K562 (cell line): ENCODE measurements around the gene ZDHHC5. TPM values are rescaled to one million over a fixed set of nuclear protein-coding genes. Genes with fewer than 3 reads are reported as not detected.

ENCODE experiments used
- ATAC-seq: fragments of 200-7000 bp; cut with Tn5 transposase; 3 replicates; pipeline ENCODE4 v1.9.1; 2020; ENCODE audit warnings: moderate library complexity
- BruUV-seq: library from RNA; stranded (reverse); fragments of 400-500 nt; replicated peaks from 2 replicates; lab custom pipeline; 2021; lab: Mats Ljungman, UMichigan
- CTCF ChIA-PET: fragments of 300-600 bp; formaldehyde crosslinking; extraction: SDS; loops from one replicate; lab custom pipeline; 2021; ENCODE audit warnings: low intra/inter-chr PET ratio; lab: Yijun Ruan, JAX
- POLR2A ChIA-PET: fragments of 300-600, 350-650 bp; sonication (Branson Sonifier 250); formaldehyde crosslinking; extraction: SDS; loops from one replicate; lab custom pipeline; 2021; ENCODE audit warnings: antibody characterized with exemption, inconsistent platforms; lab: Yijun Ruan, JAX
- DNase-seq, 4 experiments: peaks; one replicate each; pipeline versions ENCODE4 v3.0.0 to v3.0.0-alpha.2; 2011 to 2018; ENCODE audit warnings: low spot score in 3 of 4, mixed read lengths in 3 of 4; ENCODE audit errors: extremely low read depth in 1 of 4
- FAIRE-seq: peaks from 2 replicates; lab custom pipeline; 2011; peaks lifted over from hg19 to GRCh38; lab: Jason Lieb, UNC
- H2AFZ ChIP-seq: 2 replicates; pipeline ENCODE4 v1.6.0; 2011; ENCODE audit warnings: low read depth, low read length, control low read depth, inconsistent platforms
- H3K27ac ChIP-seq: fragments of 200-600 bp; 3 replicates; pipeline ENCODE4 v1.8.0; 2011; ENCODE audit warnings: low read depth, mild to moderate bottlenecking, control low read depth, inconsistent platforms, low read length, moderate library complexity, mixed read lengths; ENCODE audit errors: extremely low read depth
- H3K27me3 ChIP-seq, 2 experiments: fragments of 300-600 bp in 1 of 2; 2 replicates in 1 of 2; 3 replicates in 1 of 2; pipeline versions ENCODE4 v1.6.0 to v1.8.0; 2011; ENCODE audit warnings: inconsistent platforms in 2 of 2, low read length in 2 of 2, mild to moderate bottlenecking in 1 of 2, mixed read lengths in 1 of 2, moderate library complexity in 1 of 2; ENCODE audit not compliant: control insufficient read depth in 2 of 2, insufficient read depth in 2 of 2
- H3K36me3 ChIP-seq: fragments of 300-600 bp; 3 replicates; pipeline ENCODE4 v1.8.0; 2011; ENCODE audit warnings: mild to moderate bottlenecking, low read length, inconsistent platforms; ENCODE audit not compliant: control insufficient read depth, insufficient read depth
- H3K4me1 ChIP-seq, 2 experiments: fragments of 200-600 bp in 1 of 2; replicated peaks in 1 of 2; 2 replicates in 1 of 2; 3 replicates in 1 of 2; pipeline versions ENCODE4 v1.5.1 to v1.8.0; 2011; ENCODE audit warnings: inconsistent platforms in 2 of 2, low read length in 2 of 2, mild to moderate bottlenecking in 1 of 2, mixed read lengths in 1 of 2, moderate library complexity in 1 of 2; ENCODE audit not compliant: control insufficient read depth in 2 of 2, insufficient read depth in 2 of 2
- H3K4me2 ChIP-seq: 2 replicates; pipeline ENCODE4 v1.6.1; 2011; ENCODE audit warnings: low read length, control low read depth, inconsistent platforms, mixed read lengths; ENCODE audit not compliant: insufficient read depth
- H3K4me3 ChIP-seq: fragments of 200-600 bp; sonication (generic), shearing (Covaris generic); 2 replicates; pipeline ENCODE4 v1.5.1; 2016; ENCODE audit warnings: control low read depth, inconsistent platforms
- H3K79me2 ChIP-seq: fragments of 200-600 bp; 3 replicates; pipeline ENCODE4 v1.8.0; 2011; ENCODE audit warnings: low read length, inconsistent platforms; ENCODE audit not compliant: control insufficient read depth, insufficient read depth
- H3K9ac ChIP-seq, 2 experiments: 2 replicates each; pipeline versions ENCODE4 v1.6.0 to v1.6.1; 2011; ENCODE audit warnings: low read depth in 2 of 2, low read length in 2 of 2, control low read depth in 1 of 2, inconsistent platforms in 1 of 2, mild to moderate bottlenecking in 1 of 2, mixed read lengths in 1 of 2; ENCODE audit not compliant: insufficient read depth in 1 of 2
- H3K9me1 ChIP-seq: one replicate; pipeline ENCODE4 v1.6.0; 2011; ENCODE audit warnings: inconsistent platforms, mild to moderate bottlenecking, low read length, moderate library complexity; ENCODE audit not compliant: control insufficient read depth, insufficient read depth
- H3K9me3 ChIP-seq: replicated peaks from 2 replicates; pipeline ENCODE4 v1.5.1; 2011; ENCODE audit warnings: low read depth, low read length, inconsistent platforms; ENCODE audit not compliant: control insufficient read depth, insufficient read depth
- H4K20me1 ChIP-seq: replicated peaks from 2 replicates; pipeline ENCODE4 v1.6.1; 2011; ENCODE audit warnings: low read length, inconsistent platforms, mixed read lengths; ENCODE audit not compliant: control insufficient read depth, insufficient read depth
- DNMT1 ChIP-seq: fragments of 450-650 bp; IDR thresholded peaks from 2 replicates; pipeline ENCODE4 v1.6.1; 2016; ENCODE audit warnings: antibody characterized with exemption, mild to moderate bottlenecking
- FOXJ2 ChIP-seq: fragments of 200-800 bp; sonication (Bioruptor generic); IDR thresholded peaks from 2 replicates; pipeline ENCODE4 v1.6.1; 2016; ENCODE audit warnings: missing genetic modification characterization, missing compliant biosample characterization
- GABPA ChIP-seq: fragments of 200-800 bp; sonication (Bioruptor generic); conservative IDR thresholded peaks from 2 replicates; pipeline ENCODE4 v1.6.1; 2016; ENCODE audit warnings: low read depth, missing genetic modification characterization, missing compliant biosample characterization
- LEF1 ChIP-seq: fragments of 450-650 bp; IDR thresholded peaks from 2 replicates; pipeline ENCODE4 v1.6.1; 2016; ENCODE audit warnings: mild to moderate bottlenecking
- NCOA1 ChIP-seq: fragments of 450-650 bp; IDR thresholded peaks from 2 replicates; pipeline ENCODE4 v1.6.1; 2016; ENCODE audit warnings: low read depth
- RBM14 ChIP-seq: fragments of 200-400 bp; formaldehyde crosslinking; IDR thresholded peaks from 2 replicates; pipeline ENCODE4 v1.6.1; 2018; ENCODE audit warnings: low read depth, mild to moderate bottlenecking, low read length, moderate library complexity, borderline replicate concordance; ENCODE audit not compliant: insufficient read depth
- SMARCA5 ChIP-seq: fragments of 450-650 bp; IDR thresholded peaks from 2 replicates; pipeline ENCODE4 v1.6.1; 2016
- TEAD1 ChIP-seq, 2 experiments: fragments of 450-650 bp in 1 of 2; sonication (generic) in 1 of 2; formaldehyde crosslinking; IDR thresholded peaks; 2 replicates each; pipeline versions ENCODE4 v1.4.0 to v1.8.0; 2020 to 2022; ENCODE audit warnings: mild to moderate bottlenecking in 2 of 2, missing genetic modification reagents in 1 of 2
- ZBTB2 ChIP-seq: fragments of 450-650 bp; IDR thresholded peaks from 2 replicates; pipeline ENCODE4 v1.6.1; 2016; ENCODE audit warnings: antibody characterized with exemption
- WGBS: fragments of 100-300 bp; shearing (Covaris generic); methylation state at CpG from one replicate; pipeline ENCODE4 v1.1.6; 2016; ENCODE audit warnings: low coverage, mixed read lengths; ENCODE audit not compliant: insufficient coverage; ENCODE audit errors: missing lambda C conversion rate; 5-methylcytosine and 5-hydroxymethylcytosine counted together
- in situ Hi-C: fragments of 300-500 bp; cut with MboI; formaldehyde crosslinking; loops from 4 replicates; pipeline ENCODE4 v1.15.0; 2018; ENCODE audit warnings: inconsistent platforms, mixed read lengths
- intact Hi-C: fragments of 100-400 bp; cut with micrococcal nuclease; formaldehyde crosslinking; loops from 2 replicates; pipeline ENCODE4 v1.14.2; 2022
- polyA plus RNA-seq, 8 experiments: library from polyadenylated mRNA; depleted of rRNA in 4 of 8; stranded (reverse) in 5 of 8; unstranded in 3 of 8; fragments of >200 nt; fragmentation: Nextera tagmentation in 2 of 8; fragmentation: Illumina TruSeq in 1 of 8; extraction: Ambion mirVana in 2 of 8; extraction: Trizol in 1 of 8; gene quantifications; 2 replicates each; pipeline versions ENCODE4 v1.2.1 to v1.2.3, GENCODE V29; 2011 to 2014; ENCODE audit warnings: inconsistent platforms in 1 of 8, missing spikeins in 1 of 8
- total RNA-seq, 7 experiments: library from RNA; depleted of rRNA in 6 of 7; stranded (reverse); fragments of >200 nt in 6 of 7; fragmentation: Illumina TruSeq in 2 of 7; extraction: Trizol in 2 of 7; gene quantifications; 2 replicates each; pipeline versions ENCODE4 v1.2.1 to v1.2.3, GENCODE V29; 2011 to 2021; ENCODE audit warnings: low replicate concordance in 1 of 7
- TF ChIP-seq, protein P1 (sequence below): fragments of 250-450 bp; sonication (Bioruptor Pico); IDR thresholded peaks from 2 replicates; pipeline ENCODE4 v1.4.0; 2020; ENCODE audit warnings: mild to moderate bottlenecking, moderate library complexity
- TF ChIP-seq, protein P2 (sequence below): fragments of 250-450 bp; sonication (Bioruptor Pico); IDR thresholded peaks from 2 replicates; pipeline ENCODE4 v1.8.0; 2022; ENCODE audit warnings: inconsistent platforms, mild to moderate bottlenecking, moderate library complexity, borderline replicate concordance

ZDHHC5 gene
- total and polyA plus RNA-seq, 9 of the 15 experiments (the other 6 are each of a cell fraction or from before 2014, with no cell fraction given): 3.8 to 64.2 (median 35.9) TPM

DNA sequence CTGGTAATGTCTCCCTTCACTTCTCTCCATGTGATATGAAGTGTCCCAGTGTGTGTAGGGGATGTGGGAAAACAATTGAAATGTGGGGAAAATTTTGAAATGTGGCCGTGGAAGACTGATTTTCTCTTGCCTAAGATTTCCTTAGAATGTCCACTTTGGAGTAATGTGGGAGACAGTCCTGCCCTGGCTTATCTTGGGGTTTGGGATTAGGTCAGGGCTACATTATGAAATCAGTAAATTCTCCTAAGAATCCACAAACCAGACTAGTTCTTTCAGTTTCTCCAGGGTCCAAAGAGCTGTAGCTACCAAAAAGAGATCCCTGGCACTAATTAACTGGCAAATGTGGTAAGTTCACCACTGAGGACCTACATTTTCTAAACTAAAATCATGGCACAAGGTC is 41.0 kb upstream of the ZDHHC5 start (continued):
- TF ChIP-seq, protein P1, sequence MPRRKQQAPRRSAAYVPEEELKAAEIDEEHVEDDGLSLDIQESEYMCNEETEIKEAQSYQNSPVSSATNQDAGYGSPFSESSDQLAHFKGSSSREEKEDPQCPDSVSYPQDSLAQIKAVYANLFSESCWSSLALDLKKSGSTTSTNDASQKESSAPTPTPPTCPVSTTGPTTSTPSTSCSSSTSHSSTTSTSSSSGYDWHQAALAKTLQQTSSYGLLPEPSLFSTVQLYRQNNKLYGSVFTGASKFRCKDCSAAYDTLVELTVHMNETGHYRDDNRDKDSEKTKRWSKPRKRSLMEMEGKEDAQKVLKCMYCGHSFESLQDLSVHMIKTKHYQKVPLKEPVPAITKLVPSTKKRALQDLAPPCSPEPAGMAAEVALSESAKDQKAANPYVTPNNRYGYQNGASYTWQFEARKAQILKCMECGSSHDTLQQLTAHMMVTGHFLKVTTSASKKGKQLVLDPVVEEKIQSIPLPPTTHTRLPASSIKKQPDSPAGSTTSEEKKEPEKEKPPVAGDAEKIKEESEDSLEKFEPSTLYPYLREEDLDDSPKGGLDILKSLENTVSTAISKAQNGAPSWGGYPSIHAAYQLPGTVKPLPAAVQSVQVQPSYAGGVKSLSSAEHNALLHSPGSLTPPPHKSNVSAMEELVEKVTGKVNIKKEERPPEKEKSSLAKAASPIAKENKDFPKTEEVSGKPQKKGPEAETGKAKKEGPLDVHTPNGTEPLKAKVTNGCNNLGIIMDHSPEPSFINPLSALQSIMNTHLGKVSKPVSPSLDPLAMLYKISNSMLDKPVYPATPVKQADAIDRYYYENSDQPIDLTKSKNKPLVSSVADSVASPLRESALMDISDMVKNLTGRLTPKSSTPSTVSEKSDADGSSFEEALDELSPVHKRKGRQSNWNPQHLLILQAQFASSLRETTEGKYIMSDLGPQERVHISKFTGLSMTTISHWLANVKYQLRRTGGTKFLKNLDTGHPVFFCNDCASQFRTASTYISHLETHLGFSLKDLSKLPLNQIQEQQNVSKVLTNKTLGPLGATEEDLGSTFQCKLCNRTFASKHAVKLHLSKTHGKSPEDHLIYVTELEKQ (CRISPR knock-in tag): no peak
- TF ChIP-seq TEAD1 (CRISPR knock-in tag; IDR thresholded peaks at IDR 0.05): no peak
- TF ChIP-seq NCOA1: no peak
- TF ChIP-seq ZBTB2: no peak

DNA sequence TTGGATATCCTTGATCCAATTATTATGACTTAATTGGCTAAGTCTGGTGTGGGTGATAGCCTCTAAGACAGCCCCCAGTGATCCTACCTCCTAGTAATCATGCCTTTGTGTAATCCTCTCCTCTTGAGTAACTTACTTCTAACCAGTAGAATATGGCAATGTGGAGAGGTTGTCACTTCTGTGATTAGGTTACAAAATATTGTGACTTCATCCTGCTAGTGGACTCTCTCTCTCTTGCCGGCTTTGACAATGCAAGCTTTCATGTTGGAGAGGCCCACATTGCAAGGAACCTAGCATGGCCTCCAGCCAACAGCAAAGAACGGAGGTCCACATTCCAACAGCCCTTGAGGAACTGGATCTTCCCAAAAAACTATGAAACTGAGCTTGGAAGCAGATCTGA is 37.7 kb upstream of the ZDHHC5 start:
- Histone ChIP-seq H3K27ac (no peak overlapping the region), H3K9ac (no peak overlapping the region), H3K4me1 (no peaks in the 10 kb centered on the region), H3K4me3 (no peak overlapping the region), H3K9me3 (no peaks in the 10 kb centered on the region), H3K79me2 (no peaks in the 10 kb centered on the region), H2AFZ (no peak overlapping the region), H3K36me3 (no peaks in the 10 kb centered on the region), H4K20me1 (no peaks in the 10 kb centered on the region), H3K27me3 (peaks cover 27 to 33% of the 10 kb centered on the region in 2 experiments), H3K4me2 (no peak overlapping the region), H3K9me1 (no peaks in the 10 kb centered on the region)
- in situ Hi-C loops (no loop called here), intact Hi-C loops (no loop called here)
- ATAC-seq (no peak), DNase-seq (no peak), FAIRE-seq (no peak)
- WGBS: 6% methylated on average over 2 of the region's 2 CpGs
- POLR2A ChIA-PET: interaction anchor here (0.9 to 2.1 kb wide), 2 partner anchors 11 to 94 kb away, joined by 3 to 9 read pairs; no protein-coding TSS in a partner anchor
- CTCF ChIA-PET: interaction anchor here (0.6 kb wide), 1 partner anchor 26 kb away, joined by 4 read pairs; no protein-coding TSS in a partner anchor
- BruUV-seq: no TSS peak
- TF ChIP-seq GABPA (tag) (no peak), LEF1 (no peak), DNMT1 (no peak), RBM14 (no peak), FOXJ2 (tag) (no peak), SMARCA5 (no peak)
- TF ChIP-seq, protein P2, sequence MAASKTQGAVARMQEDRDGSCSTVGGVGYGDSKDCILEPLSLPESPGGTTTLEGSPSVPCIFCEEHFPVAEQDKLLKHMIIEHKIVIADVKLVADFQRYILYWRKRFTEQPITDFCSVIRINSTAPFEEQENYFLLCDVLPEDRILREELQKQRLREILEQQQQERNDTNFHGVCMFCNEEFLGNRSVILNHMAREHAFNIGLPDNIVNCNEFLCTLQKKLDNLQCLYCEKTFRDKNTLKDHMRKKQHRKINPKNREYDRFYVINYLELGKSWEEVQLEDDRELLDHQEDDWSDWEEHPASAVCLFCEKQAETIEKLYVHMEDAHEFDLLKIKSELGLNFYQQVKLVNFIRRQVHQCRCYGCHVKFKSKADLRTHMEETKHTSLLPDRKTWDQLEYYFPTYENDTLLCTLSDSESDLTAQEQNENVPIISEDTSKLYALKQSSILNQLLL: no peak
